Left renal cortex interstitium (tissue), 4 donors: ENCODE measurements around the gene TBX4. TPM values are rescaled to one million over a fixed set of nuclear protein-coding genes. Genes with fewer than 3 reads are reported as not detected.
"Not testable (repeated sequence)": the region's sequence is repeated elsewhere in the genome, so short reads cannot be mapped to it uniquely, and the experiment has no call there.

Source experiments
- DNase-seq, 4 donors: peaks; one replicate each; pipeline ENCODE4 v3.0.0-alpha.2; 2013; ENCODE audit warnings: low read depth in 4 of 4, low spot score in 2 of 4, missing footprints in 1 of 4
- polyA plus RNA-seq, 4 donors: library from polyadenylated mRNA; unstranded; fragments of 120-200 nt; gene quantifications; one replicate each; pipeline ENCODE4 v1.2.1, GENCODE V29; 2013; ENCODE audit not compliant: insufficient read length in 4 of 4

The TBX4 gene
- polyA plus RNA-seq, 4 donors: 0.23 to 0.26 (median 0.25) TPM

DNA sequence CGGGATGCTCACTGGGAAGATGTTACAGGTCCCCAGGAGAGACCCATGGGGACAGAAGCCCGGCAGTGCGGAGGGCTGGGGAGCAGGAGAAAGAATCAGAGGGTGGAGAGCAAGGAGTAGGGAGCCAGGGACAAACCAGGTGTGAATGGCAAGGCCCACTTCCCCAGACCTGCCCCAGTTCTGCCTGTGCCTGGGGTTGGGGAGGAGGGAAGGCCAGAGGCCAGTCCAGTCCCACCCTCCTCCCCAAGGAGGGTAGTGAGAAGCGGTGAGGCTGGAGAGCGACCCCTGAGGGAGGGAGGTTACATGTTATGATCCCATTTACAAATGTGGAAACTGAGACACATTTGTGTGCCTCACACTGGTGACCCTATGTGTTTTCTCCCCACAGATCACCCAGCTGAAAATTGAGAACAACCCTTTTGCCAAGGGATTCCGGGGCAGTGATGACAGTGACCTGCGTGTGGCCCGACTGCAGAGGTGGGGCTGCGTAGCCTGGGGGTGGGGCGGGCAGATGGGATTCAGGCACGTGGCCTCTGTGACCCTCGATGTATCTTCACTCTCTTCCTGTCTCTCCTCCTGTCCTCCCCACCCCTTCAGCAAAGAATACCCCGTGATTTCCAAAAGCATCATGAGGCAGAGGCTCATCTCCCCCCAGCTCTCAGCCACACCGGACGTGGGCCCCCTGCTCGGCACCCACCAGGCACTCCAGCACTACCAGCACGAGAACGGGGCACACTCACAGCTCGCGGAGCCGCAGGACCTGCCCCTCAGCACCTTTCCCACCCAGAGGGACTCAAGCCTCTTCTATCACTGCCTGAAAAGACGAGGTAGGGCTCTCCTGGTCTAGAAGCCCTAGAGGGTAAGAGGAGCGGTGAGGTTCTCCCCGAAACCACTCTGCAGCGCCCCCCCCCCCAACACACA is 27.5 kb downstream of the TBX4 start:
- DNase-seq: no peak

DNA sequence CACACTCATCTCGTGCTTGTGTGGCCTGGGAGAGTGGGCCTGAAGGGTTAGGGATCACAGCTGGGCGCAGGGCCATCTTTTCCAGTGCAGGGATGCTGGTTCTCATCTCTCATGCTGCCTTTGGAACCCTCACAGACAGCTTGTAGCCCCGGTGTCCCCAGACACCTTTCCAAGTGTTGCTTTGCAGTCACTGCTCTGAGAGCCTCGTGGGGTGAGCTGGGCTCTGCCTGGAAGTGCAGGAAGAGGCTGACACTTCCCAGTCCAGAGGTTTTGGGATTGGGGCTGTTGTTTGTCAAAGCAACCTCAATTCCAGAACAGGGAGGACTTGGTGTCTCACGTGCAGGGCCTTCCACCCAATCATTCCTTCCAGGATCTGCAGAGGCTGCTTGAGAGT is 28.2 kb downstream of the TBX4 start:
- no peak for DNase-seq

DNA sequence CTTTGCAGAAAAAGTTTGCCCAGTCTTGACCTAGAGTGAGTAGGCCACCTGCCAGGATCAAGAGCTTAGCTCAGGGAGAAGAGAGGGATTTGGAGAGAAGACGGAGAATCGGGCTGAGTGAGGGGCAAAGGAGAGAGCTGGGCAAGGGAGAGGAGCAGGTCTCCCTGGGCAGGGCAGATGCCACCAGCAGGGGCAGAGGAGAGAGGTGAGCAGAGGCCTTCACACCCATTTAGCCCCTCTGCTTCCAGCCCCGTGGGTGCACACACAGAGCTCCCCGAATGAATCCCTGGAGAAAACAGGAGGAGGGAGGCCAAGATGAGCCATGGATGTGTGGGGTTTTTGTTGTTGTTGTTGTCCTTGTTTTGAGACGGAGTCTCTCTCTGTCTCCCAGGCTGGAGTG is 29.2 kb downstream of the TBX4 start:
- DNase-seq: no peak

DNA sequence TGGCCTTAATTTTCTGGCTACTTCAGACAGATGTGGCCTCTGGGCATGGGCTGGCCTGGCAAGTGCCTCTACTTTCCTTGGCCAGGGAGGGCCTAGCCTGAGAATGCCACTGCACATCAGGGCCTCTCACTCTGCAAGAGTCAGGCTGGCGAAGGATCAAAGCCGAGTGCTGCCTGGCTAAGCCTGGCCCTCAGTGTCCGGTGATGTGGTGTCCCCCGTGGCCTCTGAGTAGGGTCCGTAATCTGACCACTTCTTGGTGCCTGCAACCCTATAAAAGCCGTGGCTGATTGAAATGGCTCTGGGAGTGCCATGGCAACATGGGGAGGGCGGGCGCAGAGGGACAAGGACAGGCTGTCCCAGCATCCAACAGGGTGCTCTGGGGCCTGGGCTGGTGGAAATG is 30.2 kb downstream of the TBX4 start:
- no peak for DNase-seq

DNA sequence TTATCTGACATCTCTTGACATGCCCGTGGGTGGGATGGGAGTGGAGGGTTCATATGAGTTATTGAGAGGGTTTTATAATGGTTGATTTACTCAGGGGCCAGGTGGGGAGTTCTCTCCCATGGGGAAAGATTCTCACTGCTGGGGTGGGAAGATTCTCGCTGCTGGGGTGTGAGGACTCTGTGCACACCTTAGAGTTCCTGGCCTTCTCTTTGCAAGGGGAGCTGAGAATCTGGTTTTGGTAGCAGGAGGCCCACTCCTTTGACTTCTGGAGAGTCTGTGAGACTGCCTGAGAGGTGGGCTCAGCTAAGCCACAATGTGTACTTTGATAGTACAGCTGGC is 31.5 kb downstream of the TBX4 start:
- DNase-seq: no peak

DNA sequence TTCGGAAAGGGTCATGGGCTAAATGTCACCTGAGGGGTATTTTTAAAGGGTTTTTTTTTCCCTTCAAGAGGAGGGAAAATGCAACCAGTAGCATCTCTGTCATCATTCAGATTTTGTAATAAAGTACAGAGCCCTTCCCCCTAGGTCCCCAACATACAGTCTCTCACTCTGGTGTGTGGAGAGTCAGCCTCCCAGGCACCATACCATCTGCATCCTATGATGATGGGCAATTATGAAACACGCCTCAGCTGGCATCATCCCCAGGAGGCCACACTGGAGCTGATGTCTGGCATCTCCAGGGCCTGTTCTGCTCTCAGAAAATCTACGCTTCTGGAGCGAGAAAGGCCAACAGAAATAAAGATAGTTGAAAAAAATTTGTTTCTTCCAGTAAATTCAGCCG is 32.0 kb downstream of the TBX4 start:
- DNase-seq: no peak

DNA sequence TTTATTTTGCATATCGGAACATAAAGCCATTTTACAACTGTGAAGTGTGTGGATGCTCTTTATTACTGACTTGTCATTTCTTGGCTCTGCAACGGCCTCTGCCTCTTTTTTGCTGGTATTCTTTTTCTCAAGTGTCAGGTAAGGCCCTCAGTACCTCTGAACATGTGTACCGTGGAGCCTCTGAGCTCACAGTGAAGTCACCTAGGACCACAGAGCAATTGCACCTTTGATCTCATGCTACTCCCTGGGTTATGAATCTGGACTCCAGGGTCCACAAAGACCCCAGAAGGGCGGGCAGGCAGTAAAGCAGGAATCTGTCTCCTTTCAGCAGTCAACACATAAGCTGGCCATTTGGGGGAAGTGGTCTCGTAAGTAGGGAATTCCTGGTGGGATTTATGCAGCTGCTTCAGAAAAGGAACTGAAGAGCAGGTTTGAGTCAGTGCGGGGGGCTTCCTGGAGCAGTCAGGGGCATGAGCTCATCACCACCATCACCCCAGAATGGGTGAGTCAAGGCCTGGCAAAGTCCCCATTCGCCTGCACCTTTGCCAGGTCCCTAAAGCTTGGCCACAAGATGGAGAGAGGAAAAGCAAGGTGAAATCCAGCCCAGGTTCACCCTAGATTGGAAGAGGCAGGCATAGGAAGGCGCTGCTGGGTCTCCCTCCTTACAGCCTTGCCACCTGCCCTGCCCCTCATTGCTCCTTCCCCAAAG is 33.0 kb downstream of the TBX4 start:
- DNase-seq: no peak

DNA sequence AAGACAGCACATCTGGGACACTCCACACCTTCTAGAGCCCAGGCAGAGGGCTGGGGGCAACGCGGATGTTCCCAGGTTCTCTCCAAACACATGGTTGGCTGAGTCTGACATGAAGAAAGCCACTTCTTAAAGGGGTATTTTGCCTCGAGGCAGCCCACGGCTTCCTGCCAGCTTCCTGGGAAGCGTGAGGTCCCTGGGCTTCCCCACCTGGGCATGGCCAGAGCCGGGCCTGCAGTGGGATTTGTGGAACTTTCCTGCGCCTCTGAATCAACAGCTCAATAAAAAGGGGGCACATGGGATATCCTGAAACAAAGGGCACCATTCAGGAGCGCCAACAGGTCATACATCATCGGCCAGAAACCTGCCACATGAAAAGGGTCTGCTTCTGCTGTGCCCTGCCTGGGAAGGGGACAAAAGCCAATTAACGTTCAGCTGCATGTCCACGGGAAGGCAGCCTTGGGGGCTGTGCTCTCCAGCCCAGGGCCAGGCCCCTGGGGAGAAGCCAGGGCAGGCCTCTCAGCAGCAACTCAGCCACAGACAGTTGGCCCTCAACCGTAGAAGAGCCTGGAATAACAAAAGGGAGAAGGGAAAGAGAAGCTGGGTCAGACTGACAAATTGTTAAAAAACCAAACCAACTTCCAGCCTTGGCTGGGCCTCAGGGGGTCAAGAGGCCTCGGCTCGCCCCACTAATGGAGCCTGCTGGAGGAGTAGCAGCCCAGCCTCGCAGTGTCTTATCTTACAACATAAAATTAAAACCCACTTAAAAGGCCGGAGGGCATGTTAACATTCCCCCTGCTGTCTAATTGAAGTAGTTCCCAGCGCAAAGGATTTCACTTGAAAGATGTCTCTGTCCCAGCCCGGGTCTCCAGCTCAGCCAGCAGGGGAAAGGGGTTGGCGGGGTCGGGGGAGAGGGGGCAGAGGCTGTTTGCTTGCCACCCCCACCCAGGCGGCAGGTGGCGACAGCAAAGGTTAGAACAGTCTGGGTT is 34.2 kb downstream of the TBX4 start:
- peak in 1 of 4 donors; percentile 17 for DNase-seq

DNA sequence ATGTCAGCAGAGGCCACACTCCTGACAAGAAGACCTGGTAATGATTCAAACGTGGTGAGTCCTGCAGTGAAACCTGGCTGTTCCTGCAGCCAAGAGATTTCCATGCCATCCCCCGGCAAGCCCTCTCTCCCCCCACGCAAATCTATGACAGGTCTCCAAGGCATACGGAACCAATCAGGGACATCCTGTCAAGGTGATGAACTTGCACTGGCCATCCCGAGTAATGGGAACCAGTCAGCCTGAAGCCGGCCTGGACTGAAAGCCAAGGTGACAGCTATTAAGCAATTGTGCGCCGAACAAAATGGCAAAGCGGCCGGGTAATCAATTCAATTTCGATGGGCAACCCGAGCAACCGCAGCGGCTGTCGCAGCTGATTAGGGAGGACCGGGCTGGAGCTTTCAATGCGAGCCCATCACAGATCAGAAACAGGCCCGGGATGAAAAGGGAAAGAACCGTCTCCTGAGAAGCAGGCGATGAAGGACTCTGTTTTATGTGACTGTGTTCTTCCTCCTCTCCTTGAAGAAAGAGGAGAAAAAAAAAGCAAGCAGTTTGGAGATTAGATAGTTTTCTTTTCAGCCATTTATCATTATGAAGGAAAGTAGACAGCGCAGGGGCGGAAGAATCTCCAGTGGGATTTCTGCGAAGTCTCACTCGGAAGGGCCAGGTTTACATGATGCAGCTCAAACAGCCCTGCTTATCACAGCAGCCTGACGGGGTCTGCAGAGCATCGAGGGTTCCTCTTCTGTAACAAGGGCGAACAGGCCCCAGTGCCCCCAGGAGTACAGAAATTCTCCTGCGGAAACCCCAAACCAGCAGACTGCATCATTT is 35.2 kb downstream of the TBX4 start:
- DNase-seq: no peak

DNA sequence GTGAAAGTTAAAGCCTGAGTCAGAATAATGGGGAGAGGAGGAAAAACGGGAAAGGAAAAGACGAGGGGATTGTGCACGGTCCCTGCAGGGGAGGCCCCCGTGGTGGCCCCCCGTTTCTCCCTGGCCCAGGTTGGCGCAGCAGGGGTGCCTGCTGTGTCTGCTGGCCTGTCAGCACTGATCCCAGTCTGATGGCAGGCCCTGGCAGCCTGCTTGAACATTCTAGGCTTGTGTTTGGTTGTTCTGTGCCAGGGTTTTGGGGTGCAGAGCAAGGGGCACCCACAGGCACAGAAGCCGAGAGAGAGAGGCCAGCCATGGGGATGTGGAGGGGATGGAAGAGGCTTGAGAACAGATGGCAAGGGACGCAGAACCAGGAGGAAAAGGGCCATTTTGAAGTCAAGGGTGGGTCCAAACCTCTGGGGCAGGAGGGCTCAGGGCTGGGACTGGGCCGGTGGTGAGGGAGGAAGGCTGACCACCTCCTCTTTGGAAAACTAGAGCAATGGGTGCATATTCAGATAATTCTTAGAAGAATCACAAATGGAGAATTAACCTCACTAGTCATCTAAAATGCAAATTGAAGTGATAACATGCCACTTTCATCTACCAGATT is 35.9 kb downstream of the TBX4 start:
- DNase-seq: no peak

DNA sequence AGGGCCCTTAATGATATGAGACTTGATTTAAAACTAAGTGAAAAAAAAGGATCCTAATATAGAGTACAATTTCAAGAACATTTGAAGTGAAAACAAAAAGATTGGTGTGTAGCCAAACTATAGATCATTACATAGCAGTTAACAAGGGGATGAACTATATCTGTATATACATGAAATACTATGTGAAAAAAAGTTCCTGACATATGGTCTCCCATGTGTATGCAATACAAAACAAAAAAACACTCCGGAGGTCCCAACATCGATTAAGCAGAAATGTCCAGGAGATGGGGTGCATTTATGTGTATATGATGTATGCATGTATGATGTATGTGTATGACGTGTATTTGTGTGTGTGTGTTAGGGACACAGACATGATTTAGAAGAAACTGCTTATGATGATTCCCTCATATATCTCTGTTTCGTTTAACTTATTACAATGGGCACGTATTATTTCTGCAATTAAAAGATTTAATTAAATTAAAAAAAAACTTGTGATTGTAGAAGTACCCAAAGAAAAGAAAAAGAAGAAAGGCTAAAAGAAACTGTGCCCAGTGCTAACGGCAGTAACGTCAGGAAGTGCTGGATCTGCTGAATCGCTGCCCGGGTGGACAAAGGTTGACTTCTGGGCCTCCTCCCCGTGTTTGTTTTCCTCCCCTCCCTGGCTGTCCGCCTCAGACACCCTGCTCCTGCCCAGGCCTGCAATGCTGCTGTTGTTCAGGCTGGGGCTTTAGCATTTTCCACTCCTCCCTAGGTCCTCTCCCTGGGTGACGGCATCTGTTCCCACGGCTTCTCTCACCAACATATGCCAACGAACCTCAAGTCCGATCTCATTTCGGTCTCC is 36.9 kb downstream of the TBX4 start:
- no peak for DNase-seq

DNA sequence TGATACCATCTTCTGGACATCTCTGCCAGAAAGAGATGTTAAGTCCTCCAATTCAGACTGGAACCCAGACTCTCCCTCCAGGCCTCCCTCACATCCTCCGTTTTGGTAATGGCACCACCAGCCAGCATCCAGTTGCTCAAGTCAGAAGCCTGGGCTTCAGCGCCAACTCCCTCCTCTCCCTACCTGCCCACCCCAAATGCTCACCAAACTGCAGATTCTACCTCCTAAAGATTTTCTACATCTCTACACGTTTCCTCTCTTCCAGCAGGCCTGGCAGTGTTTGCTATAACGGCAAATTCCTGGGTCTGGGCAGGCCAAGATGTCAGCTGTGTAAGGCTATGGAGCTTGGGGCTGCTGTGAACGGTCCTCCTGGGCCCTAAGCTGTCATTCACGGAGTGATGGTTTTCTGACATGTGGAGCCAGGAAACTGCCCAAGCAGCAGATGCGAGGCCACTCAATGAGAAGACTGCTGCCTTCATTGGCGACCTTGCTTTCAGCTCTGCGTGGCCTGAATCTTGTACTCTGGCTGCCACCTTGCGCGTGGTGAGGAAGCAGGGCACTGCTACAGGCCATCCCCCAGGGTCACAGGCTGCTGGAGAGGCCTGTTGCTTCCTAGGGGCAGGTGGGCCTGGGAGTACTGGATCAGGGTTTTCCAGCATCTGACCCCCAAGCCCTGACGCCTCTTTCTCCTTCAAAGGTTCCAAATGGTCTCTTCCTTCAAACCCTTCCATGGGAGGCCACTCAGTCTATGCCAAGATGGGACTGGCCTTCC is 37.7 kb downstream of the TBX4 start:
- DNase-seq: no peak

DNA sequence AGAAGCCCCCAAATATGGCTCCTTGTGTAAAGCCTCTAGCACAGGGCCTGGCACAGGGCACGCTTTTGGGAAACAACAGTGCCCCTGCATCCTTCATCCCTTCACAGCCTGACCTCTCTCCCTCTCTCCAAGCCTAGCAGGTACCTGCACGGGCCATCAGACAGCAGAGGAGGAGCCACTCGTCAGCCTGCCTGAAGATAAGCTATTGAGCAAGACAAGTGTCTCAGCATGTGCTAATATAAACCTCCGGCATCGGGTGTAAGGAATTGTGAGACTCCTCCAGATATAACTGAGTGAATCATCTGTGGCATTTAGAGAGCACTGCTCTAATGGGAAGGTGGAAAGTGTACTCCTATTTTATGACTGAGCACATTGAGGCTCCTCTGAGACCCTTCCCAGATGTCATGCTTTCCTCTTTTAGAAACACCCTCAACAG is 38.3 kb downstream of the TBX4 start:
- DNase-seq: no peak

DNA sequence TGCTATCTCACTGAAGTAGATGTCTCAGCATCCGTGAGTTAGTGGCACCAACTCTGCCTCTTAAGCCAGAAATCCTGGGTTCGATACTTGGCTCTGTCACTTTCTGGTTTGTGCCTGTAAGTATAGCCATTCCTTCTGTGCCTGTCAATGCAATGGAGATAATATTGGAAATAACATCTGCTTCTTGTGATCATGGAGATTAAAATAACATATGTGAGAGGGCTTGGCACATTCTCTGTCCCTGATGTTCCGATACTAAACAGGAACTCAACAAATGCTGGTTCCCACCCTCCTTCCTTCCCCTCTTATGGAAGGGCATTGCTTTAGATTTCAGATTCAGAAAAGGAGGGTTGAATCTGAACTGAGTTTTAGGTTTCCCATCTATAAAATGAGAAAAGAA is 39.8 kb downstream of the TBX4 start:
- no peak for DNase-seq

DNA sequence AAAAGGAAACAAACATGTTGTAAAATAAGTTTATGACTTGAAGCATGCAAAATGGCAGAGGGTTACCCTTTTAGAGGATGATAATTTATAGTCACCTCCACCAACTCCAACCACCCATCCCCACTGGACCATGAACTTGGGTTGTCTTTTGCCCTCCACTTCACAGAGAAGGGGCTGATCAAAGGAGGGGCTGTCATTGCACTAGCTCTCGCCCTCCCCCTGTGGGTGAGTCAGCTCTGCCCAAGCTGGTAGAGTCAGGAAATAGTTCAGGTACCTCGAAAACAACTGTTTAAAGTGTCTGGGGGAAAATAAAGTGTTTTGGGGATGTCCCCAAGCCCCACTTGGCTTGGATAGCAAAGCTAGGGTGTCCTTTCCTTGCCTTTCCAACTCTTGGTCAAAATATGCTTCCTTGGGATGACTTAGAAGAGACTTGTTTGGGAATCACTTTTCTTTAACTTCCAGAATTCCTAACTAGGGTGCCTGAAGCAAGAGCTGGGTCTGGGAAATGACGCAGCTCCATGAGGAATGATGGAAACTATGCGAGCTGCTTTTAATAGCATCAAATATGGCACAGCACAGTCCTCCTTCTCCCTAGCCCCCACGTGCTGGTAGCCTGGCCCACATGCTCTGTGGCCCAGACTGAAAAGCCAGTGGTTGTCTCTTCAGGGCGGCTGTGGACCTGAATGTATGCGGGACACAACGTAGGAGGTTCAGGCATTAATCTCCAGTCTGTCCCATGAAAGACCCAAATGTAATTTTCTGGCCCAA is 40.7 kb downstream of the TBX4 start:
- DNase-seq: no peak

DNA sequence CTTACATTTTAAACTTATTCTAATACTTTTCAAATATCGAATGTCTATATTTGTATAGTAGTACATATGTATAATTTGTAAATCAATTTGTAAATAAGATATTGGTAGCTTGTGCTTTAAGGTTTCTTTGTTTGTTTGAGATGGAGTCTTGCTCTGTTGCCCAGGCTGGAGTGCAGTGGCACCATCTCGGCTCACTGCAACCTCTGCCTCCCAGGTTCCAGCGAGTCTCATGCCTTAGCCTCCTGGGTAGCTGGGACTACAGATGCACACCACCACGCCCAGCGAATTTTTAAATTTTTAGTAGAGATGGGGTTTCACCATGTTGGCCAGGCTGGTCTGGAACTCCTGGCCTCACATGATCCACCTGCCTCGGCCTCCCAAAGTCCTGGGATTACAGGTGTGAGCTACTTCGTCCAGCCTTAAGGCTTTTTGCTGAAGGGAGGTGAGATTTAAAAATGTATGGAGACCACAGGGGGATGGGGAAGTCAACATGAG is 41.7 kb downstream of the TBX4 start:
- DNase-seq: not testable (repeated sequence)
